Measurements from ENCODE around the gene TRPV2. TPM values are rescaled to one million over a fixed set of nuclear protein-coding genes. Genes with fewer than 3 reads are reported as not detected.

The TRPV2 gene
- total and polyA plus RNA-seq, 9 of the 15 experiments (the other 6 are each of a cell fraction or from before 2014, with no cell fraction given), result 10.0 to 97.5 (median 30.3) TPM

DNA sequence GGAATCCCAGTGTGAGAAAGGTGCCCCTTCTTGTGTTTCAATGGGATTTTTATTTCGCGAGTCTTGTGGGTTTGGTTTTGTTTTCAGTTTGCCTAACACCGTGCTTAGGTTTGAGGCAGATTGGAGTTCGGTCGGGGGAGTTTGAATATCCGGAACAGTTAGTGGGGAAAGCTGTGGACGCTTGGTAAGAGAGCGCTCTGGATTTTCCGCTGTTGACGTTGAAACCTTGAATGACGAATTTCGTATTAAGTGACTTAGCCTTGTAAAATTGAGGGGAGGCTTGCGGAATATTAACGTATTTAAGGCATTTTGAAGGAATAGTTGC is 33.9 kb upstream of the TRPV2 start (continued):
- TF ChIP-seq, protein P1, sequence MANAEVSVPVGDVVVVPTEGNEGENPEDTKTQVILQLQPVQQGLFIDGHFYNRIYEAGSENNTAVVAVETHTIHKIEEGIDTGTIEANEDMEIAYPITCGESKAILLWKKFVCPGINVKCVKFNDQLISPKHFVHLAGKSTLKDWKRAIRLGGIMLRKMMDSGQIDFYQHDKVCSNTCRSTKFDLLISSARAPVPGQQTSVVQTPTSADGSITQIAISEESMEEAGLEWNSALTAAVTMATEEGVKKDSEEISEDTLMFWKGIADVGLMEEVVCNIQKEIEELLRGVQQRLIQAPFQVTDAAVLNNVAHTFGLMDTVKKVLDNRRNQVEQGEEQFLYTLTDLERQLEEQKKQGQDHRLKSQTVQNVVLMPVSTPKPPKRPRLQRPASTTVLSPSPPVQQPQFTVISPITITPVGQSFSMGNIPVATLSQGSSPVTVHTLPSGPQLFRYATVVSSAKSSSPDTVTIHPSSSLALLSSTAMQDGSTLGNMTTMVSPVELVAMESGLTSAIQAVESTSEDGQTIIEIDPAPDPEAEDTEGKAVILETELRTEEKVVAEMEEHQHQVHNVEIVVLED (CRISPR knock-in tag; IDR thresholded peaks at IDR 0.05), result no peak
- TF ChIP-seq, protein P2, sequence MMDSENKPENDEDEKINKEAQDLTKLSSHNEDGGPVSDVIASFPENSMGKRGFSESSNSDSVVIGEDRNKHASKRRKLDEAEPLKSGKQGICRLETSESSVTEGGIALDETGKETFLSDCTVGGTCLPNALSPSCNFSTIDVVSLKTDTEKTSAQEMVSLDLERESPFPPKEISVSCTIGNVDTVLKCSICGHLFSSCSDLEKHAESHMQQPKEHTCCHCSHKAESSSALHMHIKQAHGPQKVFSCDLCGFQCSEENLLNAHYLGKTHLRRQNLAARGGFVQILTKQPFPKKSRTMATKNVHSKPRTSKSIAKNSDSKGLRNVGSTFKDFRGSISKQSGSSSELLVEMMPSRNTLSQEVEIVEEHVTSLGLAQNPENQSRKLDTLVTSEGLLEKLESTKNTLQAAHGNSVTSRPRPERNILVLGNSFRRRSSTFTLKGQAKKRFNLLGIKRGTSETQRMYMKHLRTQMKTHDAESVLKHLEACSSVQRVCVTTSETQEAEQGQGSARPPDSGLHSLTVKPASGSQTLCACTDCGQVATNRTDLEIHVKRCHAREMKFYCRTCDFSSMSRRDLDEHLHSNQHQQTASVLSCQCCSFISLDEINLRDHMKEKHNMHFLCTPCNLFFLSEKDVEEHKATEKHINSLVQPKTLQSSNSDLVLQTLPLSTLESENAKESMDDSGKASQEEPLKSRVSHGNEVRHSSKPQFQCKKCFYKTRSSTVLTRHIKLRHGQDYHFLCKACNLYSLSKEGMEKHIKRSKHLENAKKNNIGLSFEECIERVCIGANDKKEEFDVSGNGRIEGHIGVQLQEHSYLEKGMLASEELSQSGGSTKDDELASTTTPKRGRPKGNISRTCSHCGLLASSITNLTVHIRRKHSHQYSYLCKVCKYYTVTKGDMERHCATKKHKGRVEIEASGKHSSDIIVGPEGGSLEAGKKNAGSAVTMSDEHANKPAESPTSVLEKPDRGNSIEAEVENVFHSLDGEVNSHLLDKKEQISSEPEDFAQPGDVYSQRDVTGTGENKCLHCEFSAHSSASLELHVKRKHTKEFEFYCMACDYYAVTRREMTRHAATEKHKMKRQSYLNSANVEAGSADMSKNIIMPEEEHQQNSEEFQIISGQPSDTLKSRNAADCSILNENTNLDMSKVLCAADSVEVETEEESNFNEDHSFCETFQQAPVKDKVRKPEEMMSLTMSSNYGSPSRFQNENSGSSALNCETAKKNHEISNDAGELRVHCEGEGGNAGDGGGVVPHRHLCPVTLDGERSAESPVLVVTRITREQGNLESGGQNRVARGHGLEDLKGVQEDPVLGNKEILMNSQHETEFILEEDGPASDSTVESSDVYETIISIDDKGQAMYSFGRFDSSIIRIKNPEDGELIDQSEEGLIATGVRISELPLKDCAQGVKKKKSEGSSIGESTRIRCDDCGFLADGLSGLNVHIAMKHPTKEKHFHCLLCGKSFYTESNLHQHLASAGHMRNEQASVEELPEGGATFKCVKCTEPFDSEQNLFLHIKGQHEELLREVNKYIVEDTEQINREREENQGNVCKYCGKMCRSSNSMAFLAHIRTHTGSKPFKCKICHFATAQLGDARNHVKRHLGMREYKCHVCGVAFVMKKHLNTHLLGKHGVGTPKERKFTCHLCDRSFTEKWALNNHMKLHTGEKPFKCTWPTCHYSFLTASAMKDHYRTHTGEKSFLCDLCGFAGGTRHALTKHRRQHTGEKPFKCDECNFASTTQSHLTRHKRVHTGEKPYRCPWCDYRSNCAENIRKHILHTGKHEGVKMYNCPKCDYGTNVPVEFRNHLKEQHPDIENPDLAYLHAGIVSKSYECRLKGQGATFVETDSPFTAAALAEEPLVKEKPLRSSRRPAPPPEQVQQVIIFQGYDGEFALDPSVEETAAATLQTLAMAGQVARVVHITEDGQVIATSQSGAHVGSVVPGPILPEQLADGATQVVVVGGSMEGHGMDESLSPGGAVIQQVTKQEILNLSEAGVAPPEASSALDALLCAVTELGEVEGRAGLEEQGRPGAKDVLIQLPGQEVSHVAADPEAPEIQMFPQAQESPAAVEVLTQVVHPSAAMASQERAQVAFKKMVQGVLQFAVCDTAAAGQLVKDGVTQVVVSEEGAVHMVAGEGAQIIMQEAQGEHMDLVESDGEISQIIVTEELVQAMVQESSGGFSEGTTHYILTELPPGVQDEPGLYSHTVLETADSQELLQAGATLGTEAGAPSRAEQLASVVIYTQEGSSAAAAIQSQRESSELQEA (IDR thresholded peaks at IDR 0.05; ENCODE audit: low read depth), result no peak
- TF ChIP-seq KAT8 (IDR thresholded peaks at IDR 0.05; ENCODE audit: low read depth), result no peak
- no peak for TF ChIP-seq CBFA2T3 (IDR thresholded peaks at IDR 0.05)
- TF ChIP-seq CCNT2 (IDR thresholded peaks at IDR 0.05; ENCODE audit: borderline replicate concordance, extremely low read depth, insufficient read length, low read depth, low read length), result no peak
- no peak for TF ChIP-seq ZNF584 (CRISPR knock-in tag; IDR thresholded peaks at IDR 0.05; ENCODE audit: low read depth)
- TF ChIP-seq, protein P3, sequence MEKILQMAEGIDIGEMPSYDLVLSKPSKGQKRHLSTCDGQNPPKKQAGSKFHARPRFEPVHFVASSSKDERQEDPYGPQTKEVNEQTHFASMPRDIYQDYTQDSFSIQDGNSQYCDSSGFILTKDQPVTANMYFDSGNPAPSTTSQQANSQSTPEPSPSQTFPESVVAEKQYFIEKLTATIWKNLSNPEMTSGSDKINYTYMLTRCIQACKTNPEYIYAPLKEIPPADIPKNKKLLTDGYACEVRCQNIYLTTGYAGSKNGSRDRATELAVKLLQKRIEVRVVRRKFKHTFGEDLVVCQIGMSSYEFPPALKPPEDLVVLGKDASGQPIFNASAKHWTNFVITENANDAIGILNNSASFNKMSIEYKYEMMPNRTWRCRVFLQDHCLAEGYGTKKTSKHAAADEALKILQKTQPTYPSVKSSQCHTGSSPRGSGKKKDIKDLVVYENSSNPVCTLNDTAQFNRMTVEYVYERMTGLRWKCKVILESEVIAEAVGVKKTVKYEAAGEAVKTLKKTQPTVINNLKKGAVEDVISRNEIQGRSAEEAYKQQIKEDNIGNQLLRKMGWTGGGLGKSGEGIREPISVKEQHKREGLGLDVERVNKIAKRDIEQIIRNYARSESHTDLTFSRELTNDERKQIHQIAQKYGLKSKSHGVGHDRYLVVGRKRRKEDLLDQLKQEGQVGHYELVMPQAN (IDR thresholded peaks at IDR 0.05; ENCODE audit: borderline replicate concordance), result 0 out of 2 replicates have a peak, but pooled peaks have one; percentile 0
- TF ChIP-seq ZBED1 (IDR thresholded peaks at IDR 0.05), result no peak
- no peak for TF ChIP-seq HNRNPK (IDR thresholded peaks at IDR 0.05; ENCODE audit: low read depth, low read length, poor library complexity, severe bottlenecking)
- TF ChIP-seq, protein P4, sequence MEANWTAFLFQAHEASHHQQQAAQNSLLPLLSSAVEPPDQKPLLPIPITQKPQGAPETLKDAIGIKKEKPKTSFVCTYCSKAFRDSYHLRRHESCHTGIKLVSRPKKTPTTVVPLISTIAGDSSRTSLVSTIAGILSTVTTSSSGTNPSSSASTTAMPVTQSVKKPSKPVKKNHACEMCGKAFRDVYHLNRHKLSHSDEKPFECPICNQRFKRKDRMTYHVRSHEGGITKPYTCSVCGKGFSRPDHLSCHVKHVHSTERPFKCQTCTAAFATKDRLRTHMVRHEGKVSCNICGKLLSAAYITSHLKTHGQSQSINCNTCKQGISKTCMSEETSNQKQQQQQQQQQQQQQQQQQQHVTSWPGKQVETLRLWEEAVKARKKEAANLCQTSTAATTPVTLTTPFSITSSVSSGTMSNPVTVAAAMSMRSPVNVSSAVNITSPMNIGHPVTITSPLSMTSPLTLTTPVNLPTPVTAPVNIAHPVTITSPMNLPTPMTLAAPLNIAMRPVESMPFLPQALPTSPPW (CRISPR knock-in tag; IDR thresholded peaks at IDR 0.05), result no peak
- TF ChIP-seq ZNF212 (CRISPR knock-in tag; IDR thresholded peaks at IDR 0.05), result no peak
- TF ChIP-seq RBM25 (IDR thresholded peaks at IDR 0.05; ENCODE audit: low read depth, low read length, severe bottlenecking), result no peak
- no peak for TF ChIP-seq EHMT2 (IDR thresholded peaks at IDR 0.05)
